Activated T-helper 2 cell treated with anti-CD3 and anti-CD28 coated beads, Interferon-gamma antibody, Interleukin-2, Interleukin-4, amounts not matched to agents 10 μg/mL and 5 μg/mL and 100 μg/mL, durations not matched to agents 14 hours and 24 hours and 36 hours (primary cell): Measurements from ENCODE around the gene TNIP1. TPM values are rescaled to one million over a fixed set of nuclear protein-coding genes. Genes with fewer than 3 reads are reported as not detected.

ENCODE experiments used
- DNase-seq: peaks from one replicate; pipeline ENCODE4 v3.0.0; 2021; ENCODE audit warnings: low spot score
- H3K27ac Mint-ChIP-seq: one replicate; pipeline ENCODE4 v1.8.0; 2021; ENCODE audit warnings: mixed read lengths
- H3K27me3 Mint-ChIP-seq: one replicate; pipeline ENCODE4 v1.8.0; 2021; ENCODE audit warnings: low read depth, mixed read lengths
- H3K36me3 Mint-ChIP-seq: one replicate; pipeline ENCODE4 v1.8.0; 2021; ENCODE audit warnings: low read depth, mixed read lengths
- H3K4me1 Mint-ChIP-seq: one replicate; pipeline ENCODE4 v1.8.0; 2021; ENCODE audit warnings: low read depth, mixed read lengths
- H3K4me3 Mint-ChIP-seq: one replicate; pipeline ENCODE4 v1.8.0; 2021; ENCODE audit warnings: low read depth, mild to moderate bottlenecking, moderate library complexity, mixed read lengths
- H3K9me3 Mint-ChIP-seq: one replicate; pipeline ENCODE4 v1.8.0; 2021; ENCODE audit warnings: mixed read lengths
- intact Hi-C: fragments of 100-400 bp; cut with micrococcal nuclease; formaldehyde crosslinking; loops from one replicate; pipeline ENCODE4 v1.15.1; 2023
- total RNA-seq: library from RNA; stranded (reverse); gene quantifications from 2 replicates; pipeline ENCODE4 v1.2.3, GENCODE V29; 2022

The TNIP1 gene
- total RNA-seq, 1 donor from 2014 or later: 473 TPM

DNA sequence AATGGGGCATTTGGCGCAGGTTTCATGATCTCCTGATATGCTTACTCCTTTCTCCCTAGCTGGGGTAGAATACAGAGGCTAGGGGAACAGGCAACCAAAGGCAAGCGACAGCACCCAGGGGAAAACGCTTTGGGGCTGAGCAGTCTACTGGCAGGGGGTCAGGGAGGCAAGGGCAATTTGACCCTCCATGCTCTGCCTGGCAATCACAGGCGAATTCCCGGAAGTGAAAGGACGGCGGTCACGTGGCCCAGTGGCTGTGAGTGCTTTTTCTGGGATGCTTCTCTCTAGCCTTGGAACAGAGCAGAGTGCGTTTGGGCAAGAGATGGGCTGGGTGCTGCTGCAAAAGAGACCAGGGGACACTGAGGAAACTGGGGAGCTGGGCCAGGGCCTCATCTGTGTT, 54.7 kb downstream of the TNIP1 start:
- intact Hi-C loops: no loop called here
- Mint-ChIP-seq H3K36me3 (peaks cover 81% of the 10 kb centered on the region), H3K27ac (no peak overlapping the region), H3K27me3 (peaks cover 1% of the 10 kb centered on the region), H3K9me3 (no peaks in the 10 kb centered on the region), H3K4me3 (no peak overlapping the region), H3K4me1 (peaks cover 1% of the 10 kb centered on the region)
- no peak for DNase-seq

DNA sequence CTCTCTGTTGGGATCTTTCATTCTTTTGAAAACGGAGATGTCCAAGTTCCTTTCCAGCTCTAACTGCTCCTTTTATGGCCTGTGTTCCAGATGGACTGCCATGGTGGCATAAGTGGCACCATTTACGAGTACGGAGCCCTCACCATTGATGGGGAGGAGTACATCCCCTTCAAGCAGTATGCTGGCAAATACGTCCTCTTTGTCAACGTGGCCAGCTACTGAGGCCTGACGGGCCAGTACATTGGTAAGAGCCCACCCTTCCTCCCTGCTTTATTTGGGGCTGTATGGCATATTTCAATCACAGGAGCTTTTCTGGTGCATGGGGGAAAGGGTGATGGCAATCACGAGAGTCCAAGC, 55.6 kb downstream of the TNIP1 start:
- DNase-seq: no peak
- H3K9me3 Mint-ChIP-seq: no peaks in the 10 kb centered on the region
- H3K4me3 Mint-ChIP-seq: no peak overlapping the region
- no peak overlapping the region for H3K27ac Mint-ChIP-seq
- peaks cover 5% of the 10 kb centered on the region for H3K27me3 Mint-ChIP-seq
- H3K36me3 Mint-ChIP-seq: peaks cover 76% of the 10 kb centered on the region
- peaks cover 4% of the 10 kb centered on the region for H3K4me1 Mint-ChIP-seq
- intact Hi-C loops: no loop called here

DNA sequence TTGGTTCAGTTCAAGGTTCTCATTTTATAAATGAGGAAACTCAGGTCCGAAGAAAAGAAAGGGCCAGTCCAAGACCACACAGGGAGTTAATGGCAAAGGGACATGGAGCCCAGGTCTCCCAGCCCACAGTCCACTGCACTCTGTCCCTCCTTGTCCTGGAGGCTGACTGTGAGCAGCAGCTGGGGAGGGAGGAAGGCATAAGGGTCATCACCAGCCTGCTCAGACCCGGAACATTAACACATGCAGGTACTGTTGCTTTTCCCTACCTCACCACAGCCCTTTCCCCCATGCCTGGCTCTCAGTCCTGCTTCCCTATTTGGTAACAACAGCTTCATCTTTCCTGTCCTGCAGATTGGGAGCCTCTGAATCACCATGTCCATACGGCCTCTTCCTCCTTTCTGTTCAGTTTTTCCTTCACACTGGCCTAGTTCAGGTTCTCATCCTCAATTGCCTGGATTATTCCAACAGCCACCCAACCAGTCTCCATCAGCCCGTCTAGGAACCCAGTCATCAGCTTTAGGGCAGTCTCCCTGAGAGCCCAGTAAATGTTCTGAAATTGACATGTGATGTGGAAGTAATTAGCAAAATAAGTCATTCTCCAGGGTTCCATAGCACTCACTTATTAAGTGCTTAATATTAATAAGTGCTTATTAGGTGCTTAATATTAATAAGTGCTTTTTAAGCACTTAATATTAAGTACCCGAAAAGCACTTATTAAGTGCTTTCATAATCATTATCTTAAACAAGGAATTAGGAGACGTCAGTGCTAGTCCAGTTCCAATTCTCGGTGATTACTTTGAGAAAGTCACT, 56.2 kb downstream of the TNIP1 start:
- Mint-ChIP-seq H3K27me3 (peaks cover 5% of the 10 kb centered on the region), H3K36me3 (peaks cover 72% of the 10 kb centered on the region), H3K4me1 (peaks cover 4% of the 10 kb centered on the region), H3K4me3 (no peak overlapping the region), H3K9me3 (no peaks in the 10 kb centered on the region), H3K27ac (no peak overlapping the region)
- DNase-seq: no peak
- intact Hi-C loops: no loop called here

DNA sequence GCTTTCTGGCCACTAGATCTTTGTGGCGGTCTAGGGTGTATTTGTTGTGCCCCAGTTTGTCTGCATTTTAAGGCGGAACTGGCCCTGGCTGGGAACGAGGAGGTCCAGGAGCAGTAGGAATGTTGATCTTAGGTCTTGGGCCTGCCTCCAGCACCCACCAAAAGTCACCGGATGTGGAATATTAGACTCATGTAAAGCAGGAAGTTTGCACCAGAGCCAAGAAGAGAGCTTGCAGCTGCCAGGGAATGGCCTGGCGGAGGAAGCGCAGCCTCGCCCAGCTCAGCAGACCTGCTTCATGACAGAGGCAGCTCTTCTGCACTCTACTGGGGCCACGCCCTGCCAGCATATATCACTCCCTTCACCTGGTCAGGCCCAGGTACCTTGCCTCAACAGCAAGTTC, 57.2 kb downstream of the TNIP1 start:
- intact Hi-C loops: no loop called here
- Mint-ChIP-seq H3K36me3 (peaks cover 62% of the 10 kb centered on the region), H3K4me1 (peaks cover 9% of the 10 kb centered on the region), H3K9me3 (no peaks in the 10 kb centered on the region), H3K27me3 (peaks cover 5% of the 10 kb centered on the region), H3K4me3 (no peak overlapping the region), H3K27ac (no peak overlapping the region)
- no peak for DNase-seq

DNA sequence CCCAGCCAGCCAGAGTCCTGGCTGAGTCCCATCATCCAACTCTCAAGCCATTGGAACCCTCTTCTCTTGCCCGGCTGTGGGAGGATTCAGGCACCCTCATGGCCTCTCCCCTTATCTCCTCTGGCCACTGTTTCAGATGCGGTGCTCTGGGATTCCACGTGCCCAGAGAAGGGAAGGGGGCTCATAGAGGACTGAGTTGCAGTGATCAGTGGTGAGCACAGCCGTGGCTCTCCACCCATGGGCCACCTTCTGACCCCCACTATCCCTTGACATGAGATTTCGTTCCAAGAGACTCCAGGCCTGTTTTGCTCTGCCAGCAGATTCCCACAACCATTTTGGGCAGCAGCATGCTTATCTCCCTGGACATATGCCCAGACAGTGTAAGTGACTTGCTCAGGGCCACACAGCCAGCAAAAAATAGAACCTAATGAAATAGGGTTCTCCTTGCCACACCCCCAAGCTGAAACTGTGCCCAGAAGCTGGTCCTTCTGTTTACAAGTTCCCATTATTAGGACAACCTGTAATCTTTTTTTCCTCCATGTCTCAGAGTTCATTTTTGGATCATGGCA, 57.7 kb downstream of the TNIP1 start:
- intact Hi-C loops: no loop called here
- Mint-ChIP-seq H3K4me1 (peaks cover 9% of the 10 kb centered on the region), H3K27me3 (peaks cover 5% of the 10 kb centered on the region)

DNA sequence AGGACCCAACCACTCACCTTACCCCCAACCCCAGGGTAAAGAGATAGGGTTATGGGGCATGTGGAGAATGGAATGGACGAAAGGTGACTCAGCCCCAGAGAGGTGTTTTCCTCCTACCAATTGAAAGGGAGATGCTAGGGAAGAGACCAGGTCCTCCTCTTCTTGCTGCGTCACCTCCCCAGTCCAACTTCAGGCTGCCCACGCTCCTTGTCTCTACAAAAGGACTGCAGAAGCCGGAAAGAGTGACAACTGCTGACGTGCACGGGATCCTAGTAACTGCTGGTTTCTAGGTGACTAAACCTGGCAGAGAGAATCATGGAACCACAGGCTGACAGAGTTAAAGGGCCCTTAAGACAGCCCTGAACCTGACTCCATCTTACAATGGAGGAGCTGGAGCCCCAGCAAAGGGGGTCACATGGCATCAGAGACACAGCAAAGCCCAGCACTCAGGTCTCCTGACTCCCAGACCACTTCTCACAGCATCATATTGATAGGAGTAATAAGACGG, 58.3 kb downstream of the TNIP1 start:
- no peaks in the 10 kb centered on the region for H3K9me3 Mint-ChIP-seq
- no peak for DNase-seq
- intact Hi-C loops: no loop called here
- no peak overlapping the region for H3K27ac Mint-ChIP-seq
- H3K4me3 Mint-ChIP-seq: no peak overlapping the region
- peaks cover 5% of the 10 kb centered on the region for H3K27me3 Mint-ChIP-seq
- H3K4me1 Mint-ChIP-seq: peaks cover 9% of the 10 kb centered on the region
- H3K36me3 Mint-ChIP-seq: peaks cover 54% of the 10 kb centered on the region

More for the DNA sequence above, 57.7 kb downstream of the TNIP1 start:
- DNase-seq: no peak
- no peak overlapping the region for H3K4me3 Mint-ChIP-seq
- peaks cover 57% of the 10 kb centered on the region for H3K36me3 Mint-ChIP-seq
- H3K27ac Mint-ChIP-seq: no peak overlapping the region
- H3K9me3 Mint-ChIP-seq: no peaks in the 10 kb centered on the region

DNA sequence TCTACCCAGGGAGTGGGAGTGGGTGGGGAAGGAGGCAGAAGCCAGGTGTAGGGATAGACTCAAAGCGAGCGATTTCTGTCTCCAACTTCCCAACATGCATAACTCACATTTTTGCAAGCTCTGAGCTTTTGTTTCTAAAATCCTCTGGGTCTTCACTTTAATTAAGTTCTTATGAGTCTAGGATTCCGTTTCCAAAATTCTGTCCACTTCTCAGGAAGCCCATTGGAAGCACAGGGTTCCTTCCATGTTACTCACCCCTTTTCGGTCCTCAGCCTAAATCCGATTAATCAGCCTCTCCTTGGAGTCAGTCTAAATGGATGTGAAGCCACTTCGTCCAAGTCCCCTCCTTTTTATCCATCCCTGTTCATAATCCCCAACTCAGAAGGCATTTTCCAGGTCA, 59.1 kb downstream of the TNIP1 start:
- Mint-ChIP-seq H3K4me1 (peaks cover 9% of the 10 kb centered on the region), H3K36me3 (peaks cover 50% of the 10 kb centered on the region), H3K9me3 (no peaks in the 10 kb centered on the region), H3K27me3 (peaks cover 5% of the 10 kb centered on the region), H3K4me3 (no peak overlapping the region), H3K27ac (no peak overlapping the region)
- DNase-seq: no peak
- intact Hi-C loops: no loop called here

DNA sequence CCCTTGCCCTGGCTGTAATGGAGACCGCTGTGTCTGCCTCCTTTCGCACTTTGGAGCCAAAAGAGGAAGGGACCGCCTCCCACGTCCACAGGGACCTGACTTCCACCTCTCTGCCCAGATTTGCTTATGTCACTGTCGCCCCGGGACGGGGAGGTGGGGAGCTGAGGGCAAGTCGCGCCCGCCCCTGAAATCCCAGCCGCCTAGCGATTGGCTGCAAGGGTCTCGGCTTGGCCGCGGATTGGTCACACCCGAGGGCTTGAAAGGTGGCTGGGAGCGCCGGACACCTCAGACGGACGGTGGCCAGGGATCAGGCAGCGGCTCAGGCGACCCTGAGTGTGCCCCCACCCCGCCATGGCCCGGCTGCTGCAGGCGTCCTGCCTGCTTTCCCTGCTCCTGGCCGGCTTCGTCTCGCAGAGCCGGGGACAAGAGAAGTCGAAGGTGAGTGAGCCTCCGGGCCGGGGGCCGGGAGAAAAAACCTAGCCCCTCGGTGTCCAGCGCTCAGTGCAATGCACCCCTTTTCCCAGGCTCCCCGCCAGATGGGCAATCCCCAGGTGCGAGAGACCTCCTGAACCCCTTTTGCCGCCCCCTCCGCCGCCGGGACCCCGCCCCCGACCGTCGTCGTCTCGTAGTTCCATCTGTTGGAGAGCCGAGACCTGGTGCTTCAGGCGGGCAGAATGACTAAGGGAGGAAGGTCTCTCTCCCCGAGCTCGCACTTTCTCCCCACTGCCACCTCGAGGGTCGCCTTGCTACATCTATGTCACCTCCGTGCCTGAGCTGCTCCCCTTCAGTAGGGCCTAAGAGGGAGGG, 60.3 kb downstream of the TNIP1 start, which contains the start of gene GPX3:
Gene GPX3 (plus strand): TSS at position 288 of the 807 bp plus-strand sequence. CDS start 64 bp downstream, at position 352.
- Mint-ChIP-seq H3K4me1 (peaks cover 9% of the 10 kb centered on the region), H3K36me3 (peaks cover 38% of the 10 kb centered on the region), H3K4me3 (no peak within 1 kb of the TSS), H3K27ac (no peak within 1 kb of the TSS), H3K9me3 (no peaks in the 10 kb centered on the region), H3K27me3 (peaks cover 5% of the 10 kb centered on the region)
- intact Hi-C loops: no loop called here
- no peak for DNase-seq

DNA sequence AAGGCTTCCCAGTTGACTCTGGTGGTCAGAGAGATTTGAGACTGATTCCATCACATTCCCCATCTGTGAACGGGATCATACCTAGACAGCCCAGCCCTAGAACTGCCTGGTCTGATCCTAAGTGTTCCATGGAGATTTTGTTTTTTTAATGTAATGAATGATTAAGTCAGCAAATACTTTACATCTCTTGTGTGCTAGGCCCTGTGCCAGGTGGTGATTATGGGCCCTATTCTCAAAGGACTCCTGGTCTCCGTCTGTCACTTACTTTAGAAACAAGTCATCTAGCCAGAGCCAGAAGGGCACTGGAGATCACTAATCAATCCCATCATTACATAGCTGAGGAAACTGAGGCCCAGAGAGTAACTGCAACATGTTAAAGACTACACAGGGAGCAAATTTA, 61.5 kb downstream of the TNIP1 start:
- no peak overlapping the region for H3K27ac Mint-ChIP-seq
- no peak overlapping the region for H3K4me3 Mint-ChIP-seq
- H3K9me3 Mint-ChIP-seq: no peaks in the 10 kb centered on the region
- no peak for DNase-seq
- H3K4me1 Mint-ChIP-seq: peaks cover 9% of the 10 kb centered on the region
- H3K27me3 Mint-ChIP-seq: peaks cover 5% of the 10 kb centered on the region
- intact Hi-C loops: no loop called here
- peaks cover 33% of the 10 kb centered on the region for H3K36me3 Mint-ChIP-seq

DNA sequence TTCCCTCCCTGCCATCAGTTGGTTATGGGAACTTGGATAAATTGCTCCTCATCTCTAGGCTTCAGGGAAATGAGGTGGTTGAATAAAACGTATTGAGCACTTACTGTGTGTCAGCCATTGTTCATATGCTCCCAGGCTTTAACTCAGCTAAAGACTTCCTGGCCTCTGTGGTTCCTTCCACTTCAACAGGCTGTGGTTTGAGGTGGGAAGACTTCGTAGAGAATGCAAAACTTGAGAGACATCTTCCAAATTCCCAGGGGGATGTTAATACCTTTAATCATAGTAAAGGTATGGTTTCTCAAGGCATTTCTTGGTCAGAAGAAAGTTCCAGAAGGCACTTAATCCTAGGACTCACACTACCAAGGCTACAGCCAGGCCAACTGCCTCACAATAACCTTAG, 62.0 kb downstream of the TNIP1 start:
- intact Hi-C loops: no loop called here
- Mint-ChIP-seq H3K4me3 (no peak overlapping the region), H3K27ac (no peak overlapping the region), H3K9me3 (no peaks in the 10 kb centered on the region), H3K27me3 (peaks cover 5% of the 10 kb centered on the region), H3K4me1 (peaks cover 9% of the 10 kb centered on the region), H3K36me3 (peaks cover 28% of the 10 kb centered on the region)
- no peak for DNase-seq

DNA sequence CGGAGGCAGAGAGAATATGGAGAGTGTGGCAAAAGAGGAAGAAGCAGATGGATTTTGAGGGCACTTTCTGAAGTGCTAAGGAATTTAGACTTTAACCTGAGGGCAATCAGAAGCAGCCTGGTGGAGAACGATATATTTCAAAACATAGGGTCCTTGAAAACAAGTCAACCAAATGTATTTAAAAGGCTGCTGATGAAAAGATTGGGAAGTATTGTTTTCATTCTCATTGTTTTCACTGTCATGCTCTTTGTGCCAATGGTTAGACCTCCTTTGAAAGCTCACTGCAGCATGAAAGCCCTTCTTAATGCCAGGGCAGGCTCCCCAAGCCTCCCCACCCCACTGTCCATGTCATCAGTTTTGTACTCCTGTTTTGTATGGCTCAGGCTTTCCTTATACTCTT, 62.9 kb downstream of the TNIP1 start:
- Mint-ChIP-seq H3K27me3 (peaks cover 5% of the 10 kb centered on the region), H3K36me3 (peaks cover 21% of the 10 kb centered on the region), H3K9me3 (no peaks in the 10 kb centered on the region), H3K4me3 (no peak overlapping the region), H3K4me1 (peaks cover 9% of the 10 kb centered on the region), H3K27ac (no peak overlapping the region)
- intact Hi-C loops: no loop called here
- DNase-seq: no peak

DNA sequence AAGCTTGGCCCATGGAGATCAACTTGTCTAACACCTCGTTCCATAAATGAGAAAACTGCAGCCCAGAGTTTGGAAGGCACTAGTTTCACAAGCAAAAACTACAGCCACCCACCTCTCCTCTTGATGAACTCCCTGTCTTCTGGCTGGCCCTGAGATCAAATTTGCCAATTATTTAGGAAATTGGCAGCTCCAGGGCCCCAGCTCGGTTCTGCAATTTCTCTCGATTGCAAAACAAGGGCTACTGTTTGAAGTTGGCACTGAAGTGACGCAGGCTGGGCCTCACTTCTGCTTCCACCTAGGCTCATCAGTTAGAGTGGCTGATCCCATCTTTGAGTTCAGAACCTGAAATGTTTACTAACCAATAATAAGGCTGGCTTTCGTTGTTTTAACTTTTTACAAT, 64.1 kb downstream of the TNIP1 start:
- Mint-ChIP-seq H3K9me3 (no peaks in the 10 kb centered on the region), H3K4me3 (no peak overlapping the region), H3K27me3 (peaks cover 6% of the 10 kb centered on the region), H3K4me1 (peaks cover 9% of the 10 kb centered on the region), H3K36me3 (peaks cover 9% of the 10 kb centered on the region), H3K27ac (no peak overlapping the region)
- no peak for DNase-seq
- intact Hi-C loops: no loop called here
